Posterior vena cava (tissue), 2 donors: ENCODE data around the gene MYO7B. TPM values are rescaled to one million over a fixed set of nuclear protein-coding genes. Genes with fewer than 3 reads are reported as not detected.
"Not testable (repeated sequence)": the region's sequence is repeated elsewhere in the genome, so short reads cannot be mapped to it uniquely, and the experiment has no call there.

ENCODE experiments used
- DNase-seq: peaks from one replicate; pipeline ENCODE4 v3.0.0-alpha.2; 2020; ENCODE audit warnings: low spot score
- intact Hi-C, 2 donors: fragments of 100-400 bp; cut with DNase I; formaldehyde crosslinking; loops; one replicate each; pipeline versions ENCODE4 v1.14.1 to v1.14.2; 2022 to 2023
- total RNA-seq, 2 donors: library from RNA; stranded (reverse); fragmentation: NEBNext Ultra II Directional; extraction: Animal tissue kit (Norgen Biotek cat#: 25700); gene quantifications; one replicate each; pipeline ENCODE4 v1.2.1, GENCODE V29; 2021
- donor health status: DM: yes; HTN: yes; CAD: no.
- donor health status: DM: yes; HTN: yes; CAD: no.

The MYO7B gene
- total RNA-seq, 2 donors from 2014 or later, result 0.67 to 0.79 TPM

DNA sequence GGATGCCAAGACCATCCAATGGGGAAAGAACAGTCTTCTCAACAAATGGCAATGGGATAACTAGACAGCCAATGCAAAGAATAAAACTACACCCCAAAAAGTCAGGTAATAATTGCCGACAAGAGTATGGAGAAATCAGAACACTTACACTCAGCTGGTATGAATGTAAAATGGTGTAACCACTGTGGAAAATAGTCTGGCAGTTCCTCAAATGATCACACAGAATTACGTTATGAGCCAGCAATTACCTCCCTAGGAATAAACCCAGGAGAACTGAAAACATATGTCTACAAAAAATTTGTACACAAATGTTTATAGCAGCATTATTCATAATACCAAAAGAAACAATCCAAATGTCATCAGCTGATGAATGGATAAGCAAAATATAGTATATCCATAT lies 18.0 kb upstream of the MYO7B start:
- intact Hi-C loops, result no loop called here
- no peak for DNase-seq

DNA sequence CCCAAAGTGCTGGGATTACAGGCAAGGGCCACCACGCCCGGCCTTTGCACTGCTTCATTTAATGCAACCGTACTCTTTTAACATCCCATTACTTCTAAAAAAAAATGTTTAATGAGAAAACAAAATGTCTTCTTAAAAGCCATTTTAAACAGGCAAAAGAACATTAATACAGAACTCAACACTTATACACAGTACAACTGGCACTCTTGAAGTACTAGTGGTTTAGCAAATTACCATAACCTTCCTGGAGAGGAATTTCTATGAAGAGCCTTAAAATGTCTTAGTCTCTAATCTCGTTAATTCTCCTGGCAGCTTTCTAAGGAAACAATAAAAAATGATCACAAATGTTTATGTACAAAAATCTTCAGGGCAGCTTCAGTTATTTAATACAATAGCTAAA lies 15.1 kb upstream of the MYO7B start:
- intact Hi-C loops, result no loop called here

GRCh38 chr2:127523269-127523939 lies 12.1 kb upstream of the MYO7B start:
- intact Hi-C loops, result no loop called here

More for the DNA sequence above, 15.1 kb upstream of the MYO7B start:
- DNase-seq, result no peak

GRCh38 chr2:127524198-127524834 lies 11.2 kb upstream of the MYO7B start:
- intact Hi-C loops, DNase-seq: not testable (repeated sequence)

More at GRCh38 chr2:127523269-127523939, 12.1 kb upstream of the MYO7B start:
- no peak for DNase-seq

- DNase-seq, result no peak
- intact Hi-C loops, result loop anchor here in 1 of 2 donors (5.0 kb wide), 1 partner anchor 117 kb away; no protein-coding TSS in a partner anchor
These were observed 9.8 kb upstream of the MYO7B start for GRCh38 chr2:127525691-127526131.

DNA sequence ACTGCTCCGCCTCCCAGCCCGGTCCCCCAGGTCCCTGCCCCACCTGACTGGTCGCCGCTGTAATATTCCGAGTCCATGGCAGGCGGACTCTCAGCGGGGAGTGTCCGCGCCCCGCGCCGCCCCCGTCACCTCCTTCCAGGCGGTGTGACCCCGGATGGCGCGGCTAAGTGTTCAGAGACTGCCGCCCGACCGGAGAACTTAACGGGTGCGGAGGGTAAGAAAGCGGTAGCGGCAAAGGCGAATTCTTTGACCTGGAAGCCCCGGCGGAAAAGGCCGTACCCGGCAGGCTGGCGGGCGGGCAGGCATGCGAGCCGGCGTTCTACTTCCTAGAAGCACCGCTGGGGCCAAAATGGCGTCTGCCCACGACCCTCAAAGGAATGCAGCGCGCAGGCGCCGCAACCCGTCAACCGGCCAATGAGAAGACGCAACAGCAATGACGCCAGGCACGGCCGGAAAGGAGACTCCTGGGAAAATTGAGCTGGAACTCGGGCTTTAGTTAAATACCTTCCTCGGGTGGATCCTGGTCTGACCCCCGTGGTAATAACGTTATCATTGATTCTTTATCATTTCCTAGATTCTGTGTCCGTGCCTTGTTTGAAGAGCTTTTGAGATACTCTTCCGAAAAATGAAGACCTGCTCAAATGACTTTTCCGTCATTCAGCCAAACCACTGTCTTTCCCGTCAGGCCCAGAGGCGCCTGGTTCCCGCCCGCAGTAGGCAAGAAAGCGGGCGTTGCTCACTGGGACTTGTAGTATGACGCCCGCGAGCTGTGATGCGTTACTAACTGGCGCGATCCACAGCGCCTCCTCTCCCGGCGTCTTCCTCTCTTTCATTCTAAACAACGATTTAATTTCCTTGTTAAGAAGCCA lies 9.1 kb upstream of the MYO7B start, which contains the start of gene IWS1:
Gene IWS1 (minus strand): TSS at position 358 of the 869 bp plus-strand sequence. CDS start 281 bp downstream, at position 77.
- peak; percentile 99 for DNase-seq
- intact Hi-C loops, result loop anchor here in 1 of 2 donors (5.0 kb wide), 1 partner anchor 116 kb away; no protein-coding TSS in a partner anchor

DNA sequence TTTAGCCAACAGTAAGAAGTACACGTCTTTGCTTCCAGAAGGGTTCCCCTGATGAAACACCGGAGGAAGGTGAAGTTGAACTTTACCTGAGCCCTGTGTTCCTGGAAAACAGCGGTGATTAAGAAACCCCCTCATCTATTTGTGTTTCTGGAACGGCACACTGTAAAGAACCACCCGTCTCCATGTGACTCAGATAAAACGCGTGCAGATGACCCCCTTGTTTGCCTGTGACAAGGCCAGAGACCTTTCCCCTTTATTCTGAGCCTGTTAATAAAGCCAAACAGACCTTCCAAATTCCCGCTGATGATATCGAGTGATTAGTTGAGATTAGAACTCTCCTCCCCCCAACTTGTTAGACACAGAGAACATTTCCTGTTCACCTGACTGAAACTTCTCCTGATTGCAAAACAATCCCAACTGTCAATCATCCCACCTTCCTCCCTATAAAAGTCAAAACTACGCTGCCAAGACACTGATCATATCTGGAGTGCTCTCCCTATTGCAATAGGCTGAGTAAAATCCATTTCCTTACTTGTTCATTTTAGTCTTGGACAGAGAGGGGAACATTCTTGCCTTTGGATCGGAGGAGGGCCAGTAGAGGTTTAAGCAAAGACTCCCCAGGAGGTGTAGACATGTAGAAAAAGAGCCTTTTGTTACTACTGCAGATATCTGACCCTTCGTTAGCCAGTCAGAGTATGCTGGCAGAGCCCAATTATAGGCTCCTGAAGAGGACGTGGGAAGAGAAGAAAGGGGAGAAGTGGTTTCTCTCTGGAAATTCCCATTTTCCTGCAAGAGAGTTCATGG lies 8.3 kb upstream of the MYO7B start:
- intact Hi-C loops, result loop anchor here in 1 of 2 donors (5.0 kb wide), 1 partner anchor 115 kb away; no protein-coding TSS in a partner anchor
- no peak for DNase-seq

GRCh38 chr2:127528487-127528886 lies 7.0 kb upstream of the MYO7B start:
- intact Hi-C loops, result loop anchor here in 1 of 2 donors (5.0 kb wide), 1 partner anchor 114 kb away; no protein-coding TSS in a partner anchor
- no peak for DNase-seq

DNA sequence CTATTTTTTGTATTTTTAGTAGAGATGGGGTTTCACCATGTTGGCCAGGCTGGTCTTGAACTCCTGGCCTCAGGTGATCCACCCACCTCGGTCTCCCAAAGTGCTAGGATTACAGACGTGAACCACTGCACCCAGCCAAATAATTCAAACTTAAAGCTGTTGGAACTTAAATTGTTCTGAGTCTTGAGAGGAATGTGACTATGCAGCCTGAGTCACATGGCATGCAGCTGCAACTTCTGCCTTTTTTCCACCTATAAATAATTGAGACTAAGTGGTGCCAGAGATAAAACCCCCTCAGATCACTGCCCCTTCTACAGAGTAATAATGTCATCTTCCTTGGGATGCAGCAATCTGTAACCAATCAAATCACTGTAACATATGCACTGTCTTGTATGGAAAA lies 6.1 kb upstream of the MYO7B start:
- intact Hi-C loops, result loop anchor here in 1 of 2 donors (5.0 kb wide), 1 partner anchor 113 kb away; no protein-coding TSS in a partner anchor
- not testable (repeated sequence) for DNase-seq

DNA sequence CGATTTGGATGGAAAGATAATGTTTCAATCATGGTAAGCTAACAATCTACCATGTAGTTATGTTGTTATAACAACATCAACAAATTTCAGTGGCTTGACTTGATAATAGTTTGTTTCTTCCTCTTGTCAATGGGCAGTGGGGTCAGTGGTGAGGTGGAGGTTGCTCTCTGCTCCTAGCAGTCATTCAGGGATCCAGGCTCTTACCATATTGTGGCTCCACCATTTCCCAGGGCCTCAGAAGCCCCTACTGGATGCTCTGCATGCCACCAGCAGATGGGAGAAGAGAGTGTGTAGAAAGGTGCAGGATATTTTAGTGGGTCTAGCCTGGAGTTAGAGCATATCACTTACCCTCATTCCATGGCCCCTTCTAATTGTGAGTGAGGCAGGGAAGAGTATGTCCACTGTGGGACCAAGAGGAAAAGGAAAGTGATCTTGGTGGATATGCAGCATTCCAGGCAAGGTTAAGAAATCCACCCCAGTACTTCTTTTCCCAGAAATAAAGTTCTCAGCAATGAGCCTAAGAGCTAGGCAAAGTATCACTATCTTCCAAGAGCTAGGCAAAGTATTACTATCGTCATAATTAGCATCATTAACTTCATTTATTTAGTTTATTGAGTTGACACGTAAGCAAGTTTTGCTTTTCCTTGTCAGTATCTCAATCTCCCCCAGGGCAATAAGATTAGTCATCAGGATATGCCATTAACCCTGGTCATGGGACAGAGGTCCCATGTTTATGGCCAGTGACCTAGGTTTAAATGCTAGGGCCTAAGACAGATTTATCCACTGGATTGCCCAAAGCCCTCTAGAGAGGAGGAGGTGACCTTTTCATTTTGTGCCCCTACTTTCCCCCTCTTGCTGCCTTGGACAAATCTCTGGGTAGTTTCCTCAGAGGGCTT lies 5.0 kb upstream of the MYO7B start:
- no peak for DNase-seq
- intact Hi-C loops, result loop anchor here in 1 of 2 donors (2.0 kb wide), 1 partner anchor 40 kb away; no protein-coding TSS in a partner anchor

DNA sequence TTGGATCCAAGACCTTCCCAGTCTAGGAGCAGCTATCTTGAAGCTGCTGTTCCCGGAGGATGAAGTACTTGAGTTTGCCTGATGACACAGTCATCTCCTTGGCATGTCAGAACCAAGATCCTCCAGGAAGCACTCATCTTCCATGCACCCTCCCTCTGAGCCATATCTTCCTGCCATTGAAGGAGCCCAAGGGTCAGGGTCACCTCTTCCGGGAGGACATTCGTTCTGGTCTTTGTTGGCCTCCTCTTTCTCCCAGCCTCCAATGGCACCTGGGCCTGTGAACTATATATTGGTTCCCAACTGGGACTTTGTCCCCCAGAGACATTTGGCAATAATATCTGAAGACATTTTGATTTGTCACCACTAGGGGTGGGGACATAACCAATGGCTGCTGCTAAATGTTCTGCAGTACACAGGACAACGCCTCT lies 4.2 kb upstream of the MYO7B start:
- DNase-seq, result no peak
- intact Hi-C loops, result loop anchor here in 1 of 2 donors (2.0 kb wide), 1 partner anchor 40 kb away; no protein-coding TSS in a partner anchor

DNA sequence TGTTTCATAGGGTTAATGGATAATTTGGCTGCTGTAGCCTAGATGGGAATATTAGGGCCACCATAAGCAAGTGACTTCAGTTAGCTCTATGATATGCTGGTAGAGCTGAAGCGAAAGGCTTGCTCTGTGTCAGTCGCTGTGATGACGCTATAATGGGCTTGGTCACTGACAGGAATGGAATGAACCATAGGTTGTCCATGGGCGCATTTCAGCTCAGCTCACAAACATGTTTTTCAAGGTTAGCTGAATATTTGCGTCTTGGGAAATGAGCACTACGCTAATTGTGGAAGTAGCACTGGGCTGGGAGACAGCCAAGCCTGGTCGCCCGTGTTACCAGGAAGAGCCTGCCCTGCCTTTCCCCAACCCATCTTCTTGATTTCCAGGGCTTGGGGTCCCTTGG lies 3.2 kb upstream of the MYO7B start:
- no peak for DNase-seq
- intact Hi-C loops, result no loop called here

DNA sequence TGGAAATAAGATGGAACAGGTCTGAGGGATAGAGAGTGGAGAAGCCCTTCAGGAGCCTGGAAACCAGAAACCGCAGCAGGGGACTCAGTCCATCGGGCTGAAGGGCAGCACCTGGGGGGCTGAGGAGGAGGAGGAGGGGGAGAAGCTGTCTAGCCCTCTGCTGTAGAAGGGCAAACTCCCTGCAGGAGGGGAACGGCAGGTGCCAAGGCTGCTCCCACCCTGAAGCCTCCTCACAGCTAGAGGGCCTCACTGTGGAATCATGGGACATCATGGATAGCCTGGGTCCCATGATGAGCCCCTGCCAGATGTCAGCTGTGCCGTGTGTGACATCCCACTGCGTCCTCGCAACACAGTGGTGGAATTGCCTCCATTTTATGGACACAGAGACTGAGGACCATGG lies 435 bp downstream of the MYO7B start:
- DNase-seq, result no peak
- intact Hi-C loops, result no loop called here

DNA sequence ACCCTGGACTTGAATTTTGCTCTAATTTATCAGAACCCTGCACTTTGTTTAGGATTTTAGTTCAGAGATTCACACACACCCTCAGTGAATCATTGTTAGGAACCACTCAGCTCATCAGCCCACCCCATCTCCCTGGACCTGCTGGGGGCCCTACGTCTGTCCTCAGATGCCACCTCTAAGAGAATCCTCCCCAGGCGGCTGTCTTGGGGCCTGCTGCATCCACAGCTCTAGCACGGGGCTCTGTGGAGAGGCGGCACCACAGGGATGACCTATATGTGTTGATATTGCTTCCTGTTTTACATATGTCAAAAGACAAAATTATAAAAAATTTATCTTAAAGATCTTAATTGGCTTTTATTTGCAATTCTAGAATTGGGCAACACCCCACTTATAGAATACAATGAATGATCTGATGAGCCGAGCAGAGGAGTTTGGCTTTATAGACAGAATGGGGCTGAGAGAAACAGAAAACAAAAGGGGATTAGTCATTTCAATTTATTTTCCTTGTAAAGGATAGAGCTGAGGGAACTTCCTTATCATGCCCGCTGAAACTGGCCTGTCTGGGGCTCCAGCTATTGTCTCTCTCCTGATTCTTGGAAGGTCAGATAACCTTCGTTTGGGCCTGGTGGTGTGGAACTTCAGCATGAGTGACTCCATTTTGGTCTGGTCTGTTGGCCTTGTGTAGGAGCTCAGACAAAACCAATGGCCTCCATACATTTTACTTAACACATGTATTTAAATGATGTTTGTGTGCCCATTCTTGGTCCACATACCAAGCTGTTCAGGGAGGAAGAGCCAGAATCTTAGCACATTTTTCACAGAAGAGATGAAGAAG lies 1.4 kb downstream of the MYO7B start:
- DNase-seq, result peak; percentile 6
- intact Hi-C loops, result no loop called here

DNA sequence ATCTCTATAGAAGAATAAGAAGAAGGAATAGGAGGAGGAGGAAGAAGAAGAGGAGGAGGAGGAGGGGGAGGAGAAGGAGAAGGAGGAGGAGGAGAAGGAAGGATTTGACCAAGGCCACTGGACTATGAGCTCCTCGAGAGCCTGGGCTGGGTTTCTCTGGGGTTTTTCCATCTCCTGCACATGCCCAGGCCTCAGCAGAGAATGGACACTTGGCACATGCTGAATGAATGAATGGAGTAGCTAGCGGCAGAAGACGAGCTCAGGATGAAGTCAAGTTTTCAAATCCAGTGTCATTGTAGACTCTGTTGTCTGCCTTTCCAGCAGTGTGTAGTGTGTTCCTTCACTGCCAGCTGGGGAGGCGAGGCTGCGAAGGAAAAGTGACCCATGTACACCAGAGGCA lies 2.2 kb downstream of the MYO7B start:
- DNase-seq, result no peak
- intact Hi-C loops, result no loop called here

- intact Hi-C loops, result no loop called here
- DNase-seq, result peak; percentile 88
These were observed 6.3 kb downstream of the MYO7B start for GRCh38 chr2:127541809-127542208.

DNA sequence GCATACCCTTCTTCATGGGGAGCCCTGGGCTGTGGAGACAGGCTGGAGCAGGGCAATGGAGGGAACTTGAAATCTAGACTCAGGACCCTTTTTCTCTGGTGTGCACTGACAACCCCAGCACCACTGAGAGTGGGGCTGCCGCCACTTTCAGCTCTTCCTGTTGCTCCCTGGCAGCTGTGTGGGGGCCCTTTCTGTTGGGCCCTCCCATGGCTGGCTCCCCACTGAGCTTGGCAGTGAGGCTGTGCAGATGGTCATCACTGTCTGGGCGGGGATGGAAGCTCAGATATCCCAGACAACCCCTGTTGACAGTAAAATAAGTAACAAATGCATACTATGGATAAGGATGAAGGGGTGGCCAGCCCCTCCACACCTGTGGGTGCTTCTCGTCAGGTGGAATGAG lies 6.7 kb downstream of the MYO7B start:
- peak; percentile 69 for DNase-seq

More for the DNA sequence above, 6.7 kb downstream of the MYO7B start:
- intact Hi-C loops, result no loop called here
